ENCODE results near the gene SKI.

The SKI gene

GRCh38 chr1:2344744-2345296 lies 116.7 kb downstream of the SKI start:
- DNase-seq: no peak

DNA sequence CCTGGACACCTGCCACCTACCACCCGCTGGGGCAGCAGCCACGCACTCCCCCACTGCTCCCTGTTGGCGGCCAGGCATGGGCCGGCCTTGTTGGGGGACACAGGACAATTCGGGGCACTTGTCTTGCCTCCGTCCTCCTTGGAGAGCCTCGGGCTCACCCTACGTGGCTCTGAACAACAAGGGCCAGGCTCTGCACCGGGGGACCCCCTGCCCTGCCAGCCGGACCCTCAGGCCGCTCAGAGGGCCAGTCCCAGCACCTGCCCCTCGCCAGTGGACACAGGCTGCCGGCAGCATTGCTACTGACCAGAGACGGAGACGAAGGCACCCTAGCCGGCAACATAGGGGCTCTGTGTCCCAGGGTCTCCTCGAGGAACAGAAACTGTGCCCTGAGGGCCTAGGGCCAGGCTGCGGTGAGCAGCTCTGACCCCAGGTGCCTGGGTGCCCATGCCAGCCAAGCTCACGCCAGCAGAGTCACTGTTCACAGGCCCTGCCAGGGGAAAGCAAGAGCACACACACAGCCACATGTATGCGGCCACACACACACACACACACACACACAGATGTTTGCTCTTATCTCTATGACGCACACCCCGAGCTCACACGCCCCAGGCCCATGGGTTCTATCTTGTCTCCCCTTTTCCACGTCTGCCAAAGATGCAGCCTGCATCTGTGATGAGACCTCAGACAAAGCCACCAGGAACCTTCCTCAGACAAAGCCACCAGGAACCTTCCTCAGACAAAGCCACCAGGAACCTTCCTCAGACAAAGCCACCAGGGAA lies 117.4 kb downstream of the SKI start:
- DNase-seq: no peak

GRCh38 chr1:2346691-2347408 lies 118.7 kb downstream of the SKI start:
- DNase-seq: no peak

GRCh38 chr1:2347409-2347785 lies 119.3 kb downstream of the SKI start:
- DNase-seq: no peak

DNA sequence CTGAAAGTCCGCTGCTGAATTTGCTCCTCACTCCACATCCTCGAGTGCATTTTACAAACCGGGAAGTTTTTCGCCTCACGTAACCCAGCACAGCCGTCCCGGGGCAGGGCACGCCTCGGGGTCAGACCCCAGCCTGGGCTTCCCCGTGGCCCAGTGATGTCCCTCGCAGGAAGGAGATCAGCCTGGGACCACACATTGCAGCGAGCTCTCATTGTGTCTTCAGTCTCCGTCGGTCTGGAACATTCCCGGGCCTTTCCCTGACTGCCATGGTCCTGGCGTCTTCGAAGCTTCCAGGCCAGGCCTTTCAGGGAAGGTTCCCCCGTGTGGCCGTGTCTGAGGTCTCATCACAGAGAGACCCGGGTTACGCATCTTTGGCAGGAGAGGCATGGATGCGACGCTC lies 119.8 kb downstream of the SKI start:
- DNase-seq: no peak

- no peak for DNase-seq
Measured at GRCh38 chr1:2348346-2349325, 120.5 kb downstream of the SKI start.

DNA sequence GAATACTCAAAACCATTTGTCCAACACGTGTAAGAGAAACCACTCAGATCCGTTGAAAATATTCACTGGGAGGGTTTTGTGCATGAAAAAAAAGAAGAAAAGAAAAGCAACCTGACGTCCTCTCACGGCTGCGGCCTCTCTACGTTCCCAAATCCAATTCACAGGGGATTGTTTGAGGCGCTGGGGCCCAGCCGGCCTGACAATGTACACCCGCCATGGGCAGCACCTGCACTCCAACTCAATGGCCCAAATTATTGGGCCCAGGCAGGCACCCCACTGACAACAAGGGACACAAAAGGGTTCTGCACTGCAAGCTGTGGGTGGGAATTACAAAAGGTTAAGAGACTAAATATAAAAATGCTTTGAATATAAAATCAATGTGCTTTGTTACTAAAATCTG lies 121.7 kb downstream of the SKI start:
- DNase-seq: no peak

GRCh38 chr1:2350501-2350900 lies 122.4 kb downstream of the SKI start:
- no peak for DNase-seq

- no peak for DNase-seq
Measured at GRCh38 chr1:2350911-2351655, 123.0 kb downstream of the SKI start.

GRCh38 chr1:2351723-2352122 lies 123.6 kb downstream of the SKI start:
- no peak for DNase-seq

GRCh38 chr1:2352341-2352896 lies 124.3 kb downstream of the SKI start:
- DNase-seq: no peak

GRCh38 chr1:2352897-2353550 lies 124.9 kb downstream of the SKI start:
- DNase-seq: no peak

- DNase-seq: no peak
Measured at GRCh38 chr1:2353551-2354438, 125.7 kb downstream of the SKI start.

GRCh38 chr1:2354511-2355372 lies 126.6 kb downstream of the SKI start:
- no peak for DNase-seq

DNA sequence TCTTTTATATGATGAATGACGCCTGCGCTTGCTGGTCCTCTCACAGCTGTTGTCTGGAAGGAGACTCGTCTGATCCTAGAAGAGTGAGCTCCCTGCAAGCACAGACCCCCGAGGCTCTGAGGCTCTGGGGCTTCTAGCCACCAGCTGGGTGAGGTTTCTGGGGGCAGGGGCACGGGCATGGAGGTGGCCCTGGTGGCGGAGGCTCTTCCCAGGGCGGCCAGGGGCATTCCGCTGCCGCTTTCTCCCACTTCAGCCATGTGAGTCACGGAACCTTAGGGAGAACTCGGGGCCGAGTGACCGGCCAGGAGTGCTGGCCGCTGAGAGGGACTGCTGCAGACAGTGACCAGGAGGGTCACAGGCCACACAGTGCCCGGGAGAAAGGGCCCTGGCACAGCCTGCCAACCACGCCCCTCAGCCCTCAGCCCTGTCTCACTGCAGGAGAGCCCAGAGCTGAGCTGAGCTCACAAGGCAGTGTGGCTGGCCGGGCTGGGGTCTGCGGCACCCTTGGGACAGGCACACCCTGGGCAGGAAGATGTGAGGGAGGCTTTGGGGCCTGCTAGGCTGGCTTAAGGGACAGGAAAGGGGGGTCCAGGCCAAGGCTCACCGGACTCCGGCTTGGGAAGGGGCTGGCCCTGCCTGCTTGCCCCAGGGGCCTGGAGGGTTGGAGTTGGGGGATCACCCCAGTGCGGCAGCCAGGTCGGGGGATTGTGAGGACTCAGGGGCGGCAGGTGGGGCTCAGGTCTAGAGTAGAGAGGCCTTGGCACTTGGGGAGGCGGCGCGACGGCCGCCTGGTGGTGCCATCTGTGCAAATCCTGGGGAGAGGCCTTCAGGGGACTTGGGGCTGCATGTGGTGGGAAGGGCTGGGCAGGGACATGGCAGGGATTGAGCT lies 127.5 kb downstream of the SKI start:
- DNase-seq: no peak

DNA sequence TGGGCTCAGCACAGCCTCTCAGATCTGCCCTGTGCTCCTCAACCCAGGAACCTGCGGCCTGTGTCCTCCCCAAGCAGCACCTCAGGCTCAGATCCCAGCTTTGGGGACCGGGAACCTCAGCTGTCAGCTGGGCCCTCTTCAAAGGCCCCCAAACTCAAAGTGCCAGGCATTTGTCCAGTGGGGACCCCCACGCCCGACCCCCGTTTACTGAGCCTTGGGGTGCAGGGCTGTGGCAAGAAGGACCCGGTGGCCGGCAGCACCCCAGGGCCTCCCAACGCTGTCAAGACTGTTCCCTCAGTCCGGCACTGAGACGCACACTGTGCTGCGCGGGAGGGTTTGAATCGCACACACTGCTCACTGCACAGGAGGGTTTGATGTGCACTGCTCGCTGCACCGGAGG lies 128.3 kb downstream of the SKI start:
- DNase-seq: no peak

GRCh38 chr1:2356911-2357845 lies 129.1 kb downstream of the SKI start:
- no peak for DNase-seq
